Activated CD8-positive, alpha-beta T cell treated with anti-CD3 and anti-CD28 coated beads, Interleukin-2, amount 10 ng/mL, durations not matched to agents 7 days and 5 days (primary cell): ENCODE measurements around the gene TRPC1. TPM values are rescaled to one million over a fixed set of nuclear protein-coding genes. Genes with fewer than 3 reads are reported as not detected.
"Not testable (repeated sequence)": the region's sequence is repeated elsewhere in the genome, so short reads cannot be mapped to it uniquely, and the experiment has no call there.

ENCODE experiments used
- ATAC-seq: fragments of 150-1000 bp; cut with Tn5 transposase; one replicate; pipeline ENCODE4 v1.10.0; 2021; ENCODE audit warnings: moderate library complexity
- CTCF ChIA-PET: fragments of 350-600 bp; sonication (Branson Sonifier 250); formaldehyde crosslinking; loops from one replicate; lab custom pipeline; 2021; ENCODE audit warnings: antibody characterized with exemption; lab: Charles Lee
- POLR2A ChIA-PET: fragments of 350-600 bp; sonication (Branson Sonifier 250); formaldehyde crosslinking; loops from one replicate; lab custom pipeline; 2021; ENCODE audit warnings: antibody characterized with exemption; lab: Charles Lee
- DNase-seq: peaks from one replicate; pipeline ENCODE4 v3.0.0-alpha.2; 2020
- H3K27ac Mint-ChIP-seq: one replicate; pipeline ENCODE4 v1.8.0; 2021; ENCODE audit warnings: mild to moderate bottlenecking, mixed read lengths
- H3K27me3 Mint-ChIP-seq: one replicate; pipeline ENCODE4 v1.8.0; 2021; ENCODE audit warnings: low read depth, mixed read lengths
- H3K36me3 Mint-ChIP-seq: one replicate; pipeline ENCODE4 v1.8.0; 2021; ENCODE audit warnings: low read depth, mixed read lengths
- H3K4me1 Mint-ChIP-seq: one replicate; pipeline ENCODE4 v1.8.0; 2021; ENCODE audit warnings: low read depth, mixed read lengths
- H3K4me3 Mint-ChIP-seq: one replicate; pipeline ENCODE4 v1.8.0; 2021; ENCODE audit warnings: mild to moderate bottlenecking, mixed read lengths
- H3K9me3 Mint-ChIP-seq: one replicate; pipeline ENCODE4 v1.8.0; 2022; ENCODE audit warnings: mixed read lengths; ENCODE audit not compliant: insufficient read depth
- total RNA-seq, 2 experiments: library from RNA; stranded (reverse); gene quantifications; one replicate each; pipeline ENCODE4 v1.2.3, GENCODE V29; 2021

Gene TRPC1
- total RNA-seq, 2 experiments from 2014 or later, result 0.45 to 0.73 TPM

DNA sequence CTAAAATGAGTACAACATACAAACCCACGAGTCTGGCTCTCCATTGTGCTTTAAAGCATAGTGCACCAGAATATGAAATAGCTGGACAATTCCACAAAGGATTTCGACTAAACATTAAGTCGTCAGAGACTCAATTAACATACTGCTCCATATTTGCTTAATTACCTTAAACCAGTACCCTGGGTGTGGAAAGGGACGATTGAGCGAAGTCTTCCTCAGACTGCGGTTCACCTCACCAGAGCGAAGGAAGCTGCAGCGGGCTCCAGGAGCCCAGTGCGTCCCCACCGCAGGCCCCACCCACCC is 218 bp upstream of the TRPC1 start:
- ChIA-PET CTCF (no interaction called here), POLR2A (interaction anchor here (0.9 to 2.0 kb wide), 3 partner anchors 131 to 278 kb away, joined by 3 to 6 read pairs (median 3); partner anchors contain the start of genes ATR and U2SURP)
- H3K4me1 Mint-ChIP-seq, result peaks cover 13% of the 10 kb centered on the region
- no peak for ATAC-seq
- H3K27me3 Mint-ChIP-seq, result peaks cover 67% of the 10 kb centered on the region
- H3K9me3 Mint-ChIP-seq, result no peaks in the 10 kb centered on the region
- peak overlapping the region; percentile 52 for H3K4me3 Mint-ChIP-seq
- DNase-seq, result peak; percentile 84
- no peak overlapping the region for H3K27ac Mint-ChIP-seq
- no peaks in the 10 kb centered on the region for H3K36me3 Mint-ChIP-seq

- Mint-ChIP-seq H3K27me3 (peaks cover 58% of the 10 kb centered on the region), H3K4me3 (peak overlapping the region; percentile 78), H3K4me1 (peaks cover 13% of the 10 kb centered on the region), H3K9me3 (no peaks in the 10 kb centered on the region), H3K36me3 (no peaks in the 10 kb centered on the region), H3K27ac (peak overlapping the region; percentile 48)
- CTCF ChIA-PET, result no interaction called here
- ATAC-seq (peak; percentile 13), DNase-seq (no peak)
- POLR2A ChIA-PET, result interaction anchor here (2.0 kb wide), 1 partner anchor 277 kb away, joined by 6 read pairs; the partner anchor contains the start of gene U2SURP
Measured at GRCh38 chr3:142724682-142725356, 985 bp downstream of the TRPC1 start.

- CTCF ChIA-PET, result no interaction called here
- peak overlapping the region; percentile 78 for H3K4me3 Mint-ChIP-seq
- H3K9me3 Mint-ChIP-seq, result no peaks in the 10 kb centered on the region
- no peak overlapping the region for H3K27ac Mint-ChIP-seq
- peaks cover 13% of the 10 kb centered on the region for H3K4me1 Mint-ChIP-seq
- ATAC-seq (no peak), DNase-seq (no peak)
- H3K36me3 Mint-ChIP-seq, result no peaks in the 10 kb centered on the region
- POLR2A ChIA-PET, result no interaction called here
- peaks cover 56% of the 10 kb centered on the region for H3K27me3 Mint-ChIP-seq
Measured at GRCh38 chr3:142725357-142725739, 1.5 kb downstream of the TRPC1 start.

DNA sequence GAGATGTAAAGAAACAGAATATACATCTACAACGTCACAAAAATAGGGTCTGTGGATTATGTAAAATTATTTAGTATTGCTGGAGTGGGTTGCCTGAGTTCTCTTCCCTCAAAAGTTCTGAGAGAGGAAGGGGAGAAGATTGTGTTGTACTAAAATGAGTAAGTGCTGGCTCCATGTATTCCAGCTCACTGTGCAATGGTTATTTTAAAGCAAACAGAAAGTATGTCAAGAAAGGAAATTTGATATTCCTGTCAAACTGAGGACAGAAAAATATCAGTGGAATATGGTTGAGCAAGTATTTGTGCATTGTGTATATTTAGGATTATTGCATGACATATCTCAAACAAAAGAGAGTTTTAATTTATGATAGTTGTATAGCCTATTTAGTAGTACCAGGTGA is 2.2 kb downstream of the TRPC1 start:
- no peak overlapping the region for H3K4me3 Mint-ChIP-seq

GRCh38 chr3:142732066-142732465 is 8.2 kb downstream of the TRPC1 start:
- Mint-ChIP-seq H3K36me3 (no peaks in the 10 kb centered on the region), H3K4me3 (no peak overlapping the region), H3K27ac (no peak overlapping the region), H3K27me3 (peaks cover 12% of the 10 kb centered on the region), H3K4me1 (no peaks in the 10 kb centered on the region), H3K9me3 (no peaks in the 10 kb centered on the region)
- no peak for ATAC-seq
- ChIA-PET POLR2A (no interaction called here), CTCF (no interaction called here)
- DNase-seq, result no peak

More for the DNA sequence above, 2.2 kb downstream of the TRPC1 start:
- Mint-ChIP-seq H3K9me3 (no peaks in the 10 kb centered on the region), H3K27ac (no peak overlapping the region), H3K4me1 (peaks cover 13% of the 10 kb centered on the region), H3K27me3 (peaks cover 49% of the 10 kb centered on the region), H3K36me3 (no peaks in the 10 kb centered on the region)
- ChIA-PET CTCF (no interaction called here), POLR2A (no interaction called here)
- DNase-seq, result no peak
- ATAC-seq, result no peak

- no peak for ATAC-seq
- Mint-ChIP-seq H3K9me3 (no peaks in the 10 kb centered on the region), H3K36me3 (no peaks in the 10 kb centered on the region), H3K4me1 (no peaks in the 10 kb centered on the region), H3K27ac (no peak overlapping the region), H3K27me3 (peaks cover 4% of the 10 kb centered on the region), H3K4me3 (no peak overlapping the region)
- no peak for DNase-seq
- CTCF ChIA-PET, result no interaction called here
- POLR2A ChIA-PET, result no interaction called here
Measured at GRCh38 chr3:142734834-142735233, 11.0 kb downstream of the TRPC1 start.

DNA sequence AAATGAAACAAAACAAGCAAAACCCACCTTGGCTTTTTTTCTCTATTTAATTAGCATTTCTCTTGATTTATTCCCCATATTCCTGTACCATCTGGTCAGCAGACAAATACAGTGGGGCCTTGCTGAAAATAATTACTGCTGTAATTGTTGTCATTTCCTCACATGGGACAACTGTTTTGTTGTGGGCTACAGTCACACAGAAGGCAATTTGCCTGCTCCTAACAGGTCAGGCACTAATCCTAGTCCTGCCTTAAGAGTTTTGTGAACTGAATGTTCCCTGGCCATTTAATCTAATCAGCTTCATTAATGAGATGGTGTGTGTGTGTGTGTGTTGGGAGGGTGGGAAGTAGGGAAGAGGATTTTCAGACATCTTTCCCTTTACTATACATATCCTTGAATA is 11.6 kb downstream of the TRPC1 start:
- Mint-ChIP-seq H3K4me3 (no peak overlapping the region), H3K36me3 (no peaks in the 10 kb centered on the region)

GRCh38 chr3:142738396-142738795 is 14.6 kb downstream of the TRPC1 start:
- no peaks in the 10 kb centered on the region for H3K36me3 Mint-ChIP-seq
- H3K27ac Mint-ChIP-seq, result no peak overlapping the region
- ATAC-seq (no peak), DNase-seq (no peak)
- peaks cover 4% of the 10 kb centered on the region for H3K27me3 Mint-ChIP-seq
- H3K4me3 Mint-ChIP-seq, result no peak overlapping the region
- ChIA-PET POLR2A (no interaction called here), CTCF (no interaction called here)
- no peaks in the 10 kb centered on the region for H3K9me3 Mint-ChIP-seq
- no peaks in the 10 kb centered on the region for H3K4me1 Mint-ChIP-seq

More for the DNA sequence above, 11.6 kb downstream of the TRPC1 start:
- ChIA-PET CTCF (no interaction called here), POLR2A (no interaction called here)
- DNase-seq (no peak), ATAC-seq (no peak)
- Mint-ChIP-seq H3K27me3 (peaks cover 4% of the 10 kb centered on the region), H3K4me1 (no peaks in the 10 kb centered on the region), H3K9me3 (no peaks in the 10 kb centered on the region), H3K27ac (no peak overlapping the region)

- Mint-ChIP-seq H3K36me3 (peaks cover 3% of the 10 kb centered on the region), H3K4me1 (no peaks in the 10 kb centered on the region), H3K4me3 (no peak overlapping the region), H3K27ac (no peak overlapping the region), H3K9me3 (no peaks in the 10 kb centered on the region), H3K27me3 (no peaks in the 10 kb centered on the region)
- ChIA-PET CTCF (no interaction called here), POLR2A (no interaction called here)
- no peak for DNase-seq
- no peak for ATAC-seq
Measured at GRCh38 chr3:142746646-142747045, 22.8 kb downstream of the TRPC1 start.

GRCh38 chr3:142750531-142750930 is 26.7 kb downstream of the TRPC1 start:
- CTCF ChIA-PET, H3K27ac Mint-ChIP-seq, H3K4me1 Mint-ChIP-seq, H3K27me3 Mint-ChIP-seq, DNase-seq, POLR2A ChIA-PET, H3K9me3 Mint-ChIP-seq, ATAC-seq, H3K4me3 Mint-ChIP-seq, H3K36me3 Mint-ChIP-seq: not testable (repeated sequence)

DNA sequence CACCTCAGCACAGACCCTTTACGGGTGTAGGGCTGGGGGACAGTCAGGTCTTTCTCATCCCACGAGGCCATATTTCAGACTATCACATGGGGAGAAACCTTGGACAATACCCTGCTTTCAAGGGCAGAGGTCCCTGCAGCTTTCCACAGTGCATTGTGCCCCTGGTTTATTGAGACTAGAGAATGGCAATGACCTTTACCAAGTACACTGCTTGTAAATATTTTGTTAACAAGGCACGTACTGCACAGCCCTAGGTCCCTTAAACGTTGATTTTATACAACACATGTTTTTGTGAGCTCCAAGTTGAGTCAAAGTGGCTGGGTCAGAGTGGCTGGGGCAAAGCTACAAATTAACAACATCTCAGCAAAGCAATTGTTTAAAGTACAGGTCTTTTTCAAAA is 28.8 kb downstream of the TRPC1 start:
- H3K36me3 Mint-ChIP-seq, H3K27ac Mint-ChIP-seq, H3K27me3 Mint-ChIP-seq, ATAC-seq, H3K4me1 Mint-ChIP-seq, H3K4me3 Mint-ChIP-seq, H3K9me3 Mint-ChIP-seq, DNase-seq, POLR2A ChIA-PET, CTCF ChIA-PET: not testable (repeated sequence)

- Mint-ChIP-seq H3K9me3 (no peaks in the 10 kb centered on the region), H3K27ac (no peak overlapping the region), H3K36me3 (peaks cover 3% of the 10 kb centered on the region), H3K27me3 (no peaks in the 10 kb centered on the region), H3K4me1 (no peaks in the 10 kb centered on the region), H3K4me3 (no peak overlapping the region)
- DNase-seq, result no peak
- no peak for ATAC-seq
- ChIA-PET CTCF (no interaction called here), POLR2A (no interaction called here)
Measured at GRCh38 chr3:142754494-142754893, 30.7 kb downstream of the TRPC1 start.

- Mint-ChIP-seq H3K9me3 (peaks cover 4% of the 10 kb centered on the region), H3K4me1 (no peaks in the 10 kb centered on the region), H3K27me3 (no peaks in the 10 kb centered on the region), H3K27ac (no peak overlapping the region), H3K36me3 (no peaks in the 10 kb centered on the region), H3K4me3 (no peak overlapping the region)
- CTCF ChIA-PET, result no interaction called here
- DNase-seq, result no peak
- no peak for ATAC-seq
- POLR2A ChIA-PET, result no interaction called here
Measured at GRCh38 chr3:142768338-142768737, 44.5 kb downstream of the TRPC1 start.
